Endothelial cell of umbilical vein (primary cell): ENCODE data around the gene ZMIZ1. TPM values are rescaled to one million over a fixed set of nuclear protein-coding genes. Genes with fewer than 3 reads are reported as not detected.

Source experiments
- BruUV-seq: library from RNA; stranded (reverse); fragments of 400-500 nt; replicated peaks from 2 replicates; lab custom pipeline; 2021; lab: Mats Ljungman, UMichigan
- CTCF ChIA-PET: fragments of 300-600, 350-600 bp; sonication (Branson Sonifier 250); formaldehyde crosslinking; loops from one replicate; lab custom pipeline; 2021; ENCODE audit warnings: antibody characterized with exemption, inconsistent platforms; lab: Charles Lee
- POLR2A ChIA-PET: fragments of 300-600, 350-600 bp; sonication (Branson Sonifier 250); formaldehyde crosslinking; loops from one replicate; lab custom pipeline; 2021; ENCODE audit warnings: antibody characterized with exemption, inconsistent platforms; lab: Charles Lee
- DNase-seq: peaks from one replicate; pipeline ENCODE4 v3.0.0-alpha.2; 2011; ENCODE audit warnings: low read depth, low spot score
- FAIRE-seq: peaks from 2 replicates; lab custom pipeline; 2011; peaks lifted over from hg19 to GRCh38; lab: Jason Lieb, UNC
- H2AFZ ChIP-seq: 2 replicates; pipeline ENCODE4 v1.6.0; 2012; ENCODE audit warnings: low read depth, low read length, control low read depth, inconsistent platforms
- H3K27ac ChIP-seq: 2 replicates; pipeline ENCODE4 v1.5.1; 2011; ENCODE audit warnings: low read depth, mild to moderate bottlenecking, control low read depth, low read length, moderate library complexity; ENCODE audit not compliant: insufficient read depth
- H3K27me3 ChIP-seq, 2 experiments: 2 replicates each; pipeline versions ENCODE4 v1.6.0 to v1.6.1; 2011; ENCODE audit warnings: low read length in 2 of 2, mixed read lengths in 1 of 2; ENCODE audit not compliant: control insufficient read depth in 2 of 2, insufficient read depth in 2 of 2
- H3K36me3 ChIP-seq, 2 experiments: 2 replicates in 1 of 2; 3 replicates in 1 of 2; pipeline ENCODE4 v1.5.1; 2011; ENCODE audit warnings: low read length in 2 of 2, mild to moderate bottlenecking in 1 of 2, moderate library complexity in 1 of 2; ENCODE audit not compliant: control insufficient read depth in 2 of 2, insufficient read depth in 2 of 2; ENCODE audit errors: extremely low read depth in 1 of 2
- H3K4me1 ChIP-seq: 3 replicates; pipeline ENCODE4 v1.5.1; 2011; ENCODE audit warnings: mild to moderate bottlenecking, low read length; ENCODE audit not compliant: control insufficient read depth, insufficient read depth; ENCODE audit errors: extremely low read depth
- H3K4me2 ChIP-seq: 2 replicates; pipeline ENCODE4 v1.6.1; 2011; ENCODE audit warnings: low read length, control low read depth, mixed read lengths; ENCODE audit not compliant: insufficient read depth
- H3K4me3 ChIP-seq, 3 experiments: fragments of 200-600 bp in 1 of 3; sonication (generic), shearing (Covaris generic) in 1 of 3; replicated peaks in 1 of 3; 2 replicates each; pipeline ENCODE4 v1.5.1; 2011 to 2016; ENCODE audit warnings: control low read depth in 3 of 3, low read length in 3 of 3, mild to moderate bottlenecking in 2 of 3, inconsistent platforms in 1 of 3, low read depth in 1 of 3, moderate library complexity in 1 of 3; ENCODE audit not compliant: insufficient read depth in 1 of 3
- H3K79me2 ChIP-seq: 2 replicates; pipeline ENCODE4 v1.6.0; 2012; ENCODE audit warnings: low read length, inconsistent platforms; ENCODE audit not compliant: control insufficient read depth, insufficient read depth
- H3K9ac ChIP-seq: replicated peaks from 2 replicates; pipeline ENCODE3; 2011; ENCODE audit warnings: low read length, control low read depth; ENCODE audit not compliant: insufficient read depth; ENCODE audit errors: extremely low read depth
- H3K9me1 ChIP-seq: replicated peaks from 3 replicates; pipeline ENCODE4 v1.6.0; 2011; ENCODE audit warnings: mild to moderate bottlenecking, low read length; ENCODE audit not compliant: control insufficient read depth, insufficient read depth; ENCODE audit errors: extremely low read depth
- H3K9me3 ChIP-seq: replicated peaks from 2 replicates; pipeline ENCODE4 v1.5.1; 2012; ENCODE audit warnings: low read length, inconsistent platforms; ENCODE audit not compliant: control insufficient read depth, insufficient read depth
- H4K20me1 ChIP-seq: replicated peaks from 2 replicates; pipeline ENCODE3; 2011; ENCODE audit warnings: mild to moderate bottlenecking, low read length; ENCODE audit not compliant: control insufficient read depth, insufficient read depth; ENCODE audit errors: extremely low read depth
- EZH2 ChIP-seq: IDR thresholded peaks from 2 replicates; pipeline ENCODE4 v1.6.1; 2012; ENCODE audit warnings: borderline replicate concordance, low read depth, mild to moderate bottlenecking, moderate library complexity, low read length, inconsistent platforms; ENCODE audit not compliant: severe bottlenecking
- GATA2 ChIP-seq: IDR thresholded peaks from 2 replicates; pipeline ENCODE4 v1.7.0; 2011; ENCODE audit warnings: low read depth, mild to moderate bottlenecking, moderate library complexity, mixed read lengths, low read length; ENCODE audit not compliant: insufficient read length, insufficient read depth
- POLR2AphosphoS5 ChIP-seq: IDR thresholded peaks from 2 replicates; pipeline ENCODE4 v1.6.1; 2012; ENCODE audit warnings: low read depth, mild to moderate bottlenecking, control low read depth, low read length, moderate library complexity; ENCODE audit not compliant: insufficient read depth
- dilution Hi-C: fragments of 300-500 bp; cut with MboI; formaldehyde crosslinking; loops from one replicate; pipeline ENCODE4 v1.15.0; 2019; ENCODE audit warnings: low sequenced_read_pairs; ENCODE audit not compliant: extremely low pct_ligation_motif_present
- intact Hi-C: fragments of 100-400 bp; cut with micrococcal nuclease; formaldehyde crosslinking; loops from one replicate; pipeline ENCODE4 v1.10.0; 2022
- polyA plus RNA-seq, 4 experiments: library from polyadenylated mRNA; depleted of rRNA in 3 of 4; stranded (reverse) in 3 of 4; unstranded in 1 of 4; fragments of >200 nt; gene quantifications; 2 replicates each; pipeline versions ENCODE4 v1.2.1 to v1.2.3, GENCODE V29; 2011 to 2012; ENCODE audit warnings: missing spikeins in 1 of 4
- total RNA-seq: library from RNA; stranded (reverse); gene quantifications from 2 replicates; pipeline ENCODE4 v1.2.3, GENCODE V29; 2021
- TF ChIP-seq, protein P1 (sequence below): IDR thresholded peaks from 2 replicates; pipeline ENCODE4 v1.6.1; 2011; ENCODE audit not compliant: insufficient read depth, insufficient read length
- TF ChIP-seq, protein P2 (sequence below), 2 donors: IDR thresholded peaks; 1 replicate in 1 of 2; 2 replicates in 1 of 2; pipeline ENCODE4 v1.5.1; 2011; ENCODE audit warnings: low read length in 2 of 2, mild to moderate bottlenecking in 2 of 2, moderate library complexity in 2 of 2, control low read depth in 1 of 2, inconsistent platforms in 1 of 2, low read depth in 1 of 2; ENCODE audit not compliant: insufficient read depth in 1 of 2; ENCODE audit errors: extremely low read depth in 1 of 2

Gene ZMIZ1
- total and polyA plus RNA-seq, 2 donors (not counting 3 experiments of a cell fraction or from before 2014, with no cell fraction given) = 12.5 to 46.7 TPM

- Histone ChIP-seq H3K4me3 (no peak overlapping the region), H3K9ac (no peak overlapping the region), H4K20me1 (no peaks in the 10 kb centered on the region), H3K4me2 (peak overlapping the region; percentile 10), H3K36me3 (peaks cover 0 to 2% of the 10 kb centered on the region in 2 experiments), H3K9me3 (no peaks in the 10 kb centered on the region), H3K79me2 (peaks cover 80% of the 10 kb centered on the region), H3K27me3 (no peaks in the 10 kb centered on the region), H3K9me1 (no peaks in the 10 kb centered on the region), H2AFZ (no peak overlapping the region), H3K27ac (no peak overlapping the region), H3K4me1 (peaks cover 12% of the 10 kb centered on the region)
- ChIA-PET POLR2A (interaction anchor here (1.5 kb wide), 1 partner anchor 11 kb away, joined by 5 read pairs; no protein-coding TSS in a partner anchor), CTCF (interaction anchor here (1.0 to 1.6 kb wide), 6 partner anchors 10 to 101 kb away, joined by 3 to 4 read pairs (median 3); no protein-coding TSS in a partner anchor)
- BruUV-seq = no TSS peak
- TF ChIP-seq POLR2AphosphoS5 (no peak), GATA2 (no peak), EZH2 (no peak)
- TF ChIP-seq, protein P1, sequence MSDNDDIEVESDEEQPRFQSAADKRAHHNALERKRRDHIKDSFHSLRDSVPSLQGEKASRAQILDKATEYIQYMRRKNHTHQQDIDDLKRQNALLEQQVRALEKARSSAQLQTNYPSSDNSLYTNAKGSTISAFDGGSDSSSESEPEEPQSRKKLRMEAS = no peak
- TF ChIP-seq, protein P2, sequence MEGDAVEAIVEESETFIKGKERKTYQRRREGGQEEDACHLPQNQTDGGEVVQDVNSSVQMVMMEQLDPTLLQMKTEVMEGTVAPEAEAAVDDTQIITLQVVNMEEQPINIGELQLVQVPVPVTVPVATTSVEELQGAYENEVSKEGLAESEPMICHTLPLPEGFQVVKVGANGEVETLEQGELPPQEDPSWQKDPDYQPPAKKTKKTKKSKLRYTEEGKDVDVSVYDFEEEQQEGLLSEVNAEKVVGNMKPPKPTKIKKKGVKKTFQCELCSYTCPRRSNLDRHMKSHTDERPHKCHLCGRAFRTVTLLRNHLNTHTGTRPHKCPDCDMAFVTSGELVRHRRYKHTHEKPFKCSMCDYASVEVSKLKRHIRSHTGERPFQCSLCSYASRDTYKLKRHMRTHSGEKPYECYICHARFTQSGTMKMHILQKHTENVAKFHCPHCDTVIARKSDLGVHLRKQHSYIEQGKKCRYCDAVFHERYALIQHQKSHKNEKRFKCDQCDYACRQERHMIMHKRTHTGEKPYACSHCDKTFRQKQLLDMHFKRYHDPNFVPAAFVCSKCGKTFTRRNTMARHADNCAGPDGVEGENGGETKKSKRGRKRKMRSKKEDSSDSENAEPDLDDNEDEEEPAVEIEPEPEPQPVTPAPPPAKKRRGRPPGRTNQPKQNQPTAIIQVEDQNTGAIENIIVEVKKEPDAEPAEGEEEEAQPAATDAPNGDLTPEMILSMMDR (IDR thresholded peaks at IDR 0.05; ENCODE audit: extremely low read depth in 1 of 2, insufficient read depth in 1 of 2, low read depth in 1 of 2, low read length in 2 of 2) = no peak
- dilution Hi-C loops (no loop called here), intact Hi-C loops (no loop called here)
- FAIRE-seq = peak; percentile 66
- peak; percentile 78 for DNase-seq
Measured at GRCh38 chr10:79093658-79094411, 25.1 kb downstream of the ZMIZ1 start.
